ENCODE measurements around the gene SULT2B1.

DNA sequence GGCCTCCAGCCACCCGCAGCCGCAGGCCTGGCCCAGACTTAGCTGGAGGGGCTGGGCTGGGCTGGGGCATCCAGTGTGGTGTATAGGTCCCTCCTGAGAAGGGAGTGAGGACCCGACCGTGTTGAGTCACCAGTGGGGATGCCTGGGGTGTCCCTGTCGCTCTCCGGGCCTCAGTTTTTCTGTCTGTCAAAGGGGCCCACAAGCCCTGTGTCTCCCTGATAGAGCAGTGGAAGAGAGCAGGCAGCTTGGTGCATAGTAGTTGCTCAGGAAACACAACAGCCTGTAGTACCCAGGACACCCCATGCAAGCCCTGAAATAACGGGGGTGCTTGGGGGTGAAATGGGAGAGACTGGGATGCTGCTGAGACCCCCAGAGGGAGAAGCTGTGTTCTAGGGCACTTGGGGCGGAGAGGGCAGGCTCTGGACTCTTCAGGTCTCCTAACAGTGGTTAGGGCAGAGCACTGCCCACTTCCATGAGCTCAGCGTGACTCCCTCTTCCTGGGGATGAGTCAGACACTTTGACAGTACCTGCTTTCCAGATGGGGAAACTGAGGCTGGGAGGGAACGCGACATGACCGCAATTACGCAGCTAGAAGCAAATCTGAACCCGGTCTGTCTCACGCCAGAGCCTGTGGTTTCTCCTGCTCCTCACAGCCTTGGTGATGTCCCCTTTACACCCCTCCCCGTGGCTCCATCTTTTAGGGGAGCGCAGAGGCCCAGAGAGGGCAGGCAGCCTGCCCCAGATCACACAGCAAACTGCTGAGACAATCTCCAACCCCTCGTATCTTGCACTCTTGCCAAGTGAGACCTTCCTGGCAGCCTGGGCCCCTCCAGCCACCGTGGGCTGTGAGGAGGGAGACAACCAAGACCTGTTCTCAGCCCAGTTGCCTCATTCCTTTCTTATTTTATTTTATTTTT lies 692 bp downstream of the SULT2B1 start:
- TF ChIP-seq, protein P1, sequence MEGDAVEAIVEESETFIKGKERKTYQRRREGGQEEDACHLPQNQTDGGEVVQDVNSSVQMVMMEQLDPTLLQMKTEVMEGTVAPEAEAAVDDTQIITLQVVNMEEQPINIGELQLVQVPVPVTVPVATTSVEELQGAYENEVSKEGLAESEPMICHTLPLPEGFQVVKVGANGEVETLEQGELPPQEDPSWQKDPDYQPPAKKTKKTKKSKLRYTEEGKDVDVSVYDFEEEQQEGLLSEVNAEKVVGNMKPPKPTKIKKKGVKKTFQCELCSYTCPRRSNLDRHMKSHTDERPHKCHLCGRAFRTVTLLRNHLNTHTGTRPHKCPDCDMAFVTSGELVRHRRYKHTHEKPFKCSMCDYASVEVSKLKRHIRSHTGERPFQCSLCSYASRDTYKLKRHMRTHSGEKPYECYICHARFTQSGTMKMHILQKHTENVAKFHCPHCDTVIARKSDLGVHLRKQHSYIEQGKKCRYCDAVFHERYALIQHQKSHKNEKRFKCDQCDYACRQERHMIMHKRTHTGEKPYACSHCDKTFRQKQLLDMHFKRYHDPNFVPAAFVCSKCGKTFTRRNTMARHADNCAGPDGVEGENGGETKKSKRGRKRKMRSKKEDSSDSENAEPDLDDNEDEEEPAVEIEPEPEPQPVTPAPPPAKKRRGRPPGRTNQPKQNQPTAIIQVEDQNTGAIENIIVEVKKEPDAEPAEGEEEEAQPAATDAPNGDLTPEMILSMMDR (IDR thresholded peaks at IDR 0.05) = no peak
- TF ChIP-seq EP300 (IDR thresholded peaks at IDR 0.05) (no peak), POLR2A (IDR thresholded peaks at IDR 0.05) (no peak)
